Adrenal gland (tissue), 12 donors: ENCODE measurements around the gene ARHGEF4. TPM values are rescaled to one million over a fixed set of nuclear protein-coding genes. Genes with fewer than 3 reads are reported as not detected.

Source experiments
- DNase-seq, 7 donors: peaks; one replicate each; pipeline ENCODE4 v3.0.0-alpha.2; 2019 to 2020
- H3K27ac ChIP-seq, 5 donors: fragments of 200-600 bp; sonication (generic) in 4 of 5; 1 replicate in 3 of 5; 2 replicates in 2 of 5; pipeline versions ENCODE4 v1.5.1 to v1.8.0; 2016 to 2020; ENCODE audit warnings: mild to moderate bottlenecking in 1 of 5
- H3K27me3 ChIP-seq: fragments of 200-600 bp; 2 replicates; pipeline ENCODE4 v1.8.0; 2021
- H3K36me3 ChIP-seq, 2 donors: fragments of 200-600 bp; replicated peaks in 1 of 2; 1 replicate in 1 of 2; 2 replicates in 1 of 2; pipeline versions ENCODE4 v1.5.1 to v1.8.0; 2018 to 2022
- H3K4me1 ChIP-seq, 2 donors: fragments of 200-600 bp; replicated peaks in 1 of 2; 1 replicate in 1 of 2; 2 replicates in 1 of 2; pipeline versions ENCODE4 v1.5.1 to v1.8.0; 2018 to 2021
- H3K4me3 ChIP-seq, 4 donors: fragments of 200-600 bp; sonication (generic) in 3 of 4; one replicate each; pipeline ENCODE4 v1.5.1; 2016 to 2018
- H3K9me3 ChIP-seq, 3 donors: fragments of 200-600 bp; sonication (generic) in 1 of 3; replicated peaks in 1 of 3; 1 replicate in 2 of 3; 2 replicates in 1 of 3; pipeline versions ENCODE4 v1.5.1 to v1.8.0; 2016 to 2021
- CTCF ChIP-seq, 6 experiments: fragments of 450-650 bp in 4 of 6; fragments of 200-600 bp in 2 of 6; sonication (generic) in 1 of 6; IDR thresholded peaks; 1 replicate in 5 of 6; 2 replicates in 1 of 6; pipeline versions ENCODE4 v1.5.1 to v1.8.0; 2016 to 2021; ENCODE audit warnings: antibody characterized with exemption in 6 of 6, mild to moderate bottlenecking in 2 of 6, moderate library complexity in 1 of 6
- POLR2A ChIP-seq, 2 donors: fragments of 450-650 bp; IDR thresholded peaks; one replicate each; pipeline ENCODE4 v1.6.1; 2017; ENCODE audit warnings: antibody characterized with exemption in 2 of 2, mild to moderate bottlenecking in 2 of 2, moderate library complexity in 1 of 2
- WGBS, 4 donors: extraction: QIAGEN DNeasy Blood & Tissue Kit in 2 of 4; methylation state at CpG; one replicate each; pipeline versions ENCODE4 v1.1.5 to v1.1.7; 2013 to 2017; 5-methylcytosine and 5-hydroxymethylcytosine counted together
- intact Hi-C, 2 donors: fragments of 100-400 bp; cut with DNase I; formaldehyde crosslinking; loops; one replicate each; pipeline versions ENCODE4 v1.14.1 to v1.15.0; 2022 to 2023
- polyA plus RNA-seq, 3 donors: library from polyadenylated mRNA; stranded (reverse); fragments of 200-250 nt in 2 of 3; fragments of 350-450 nt in 1 of 3; fragmentation: Illumina TruSeq in 1 of 3; extraction: RNeasy Lipid Tissue Mini Kit (QIAGEN cat#74804) in 1 of 3; gene quantifications; one replicate each; pipeline ENCODE4 v1.2.3, GENCODE V29; 2013 to 2014
- total RNA-seq, 9 donors: library from RNA; depleted of rRNA in 4 of 9; stranded (reverse); fragments of >200 nt in 4 of 9; fragments of 120-200 nt in 1 of 9; fragmentation: NEBNext Ultra II Directional in 1 of 9; extraction: Animal tissue kit (Norgen Biotek cat#: 25700) in 1 of 9; gene quantifications; one replicate each; pipeline versions ENCODE4 v1.1.0 to v1.2.4, GENCODE V29; 2013 to 2023
- donor health status: healthy with polysubstance abuse.
- donor health status: Bipolar disorder and iron deficiency.
- donor health status: DM: yes; HTN: yes; CAD: no.
- donor health status: DM: no; HTN: no; CAD: no.
- donor health status: DM: no; HTN: no; CAD: no.
- donor health status: DM: yes; HTN: yes; CAD: no.

The ARHGEF4 gene
- total and polyA plus RNA-seq, 12 donors: 0.97 to 40.4 (median 5.1) TPM

GRCh38 chr2:130915595-130916437 lies 79.1 kb downstream of the ARHGEF4 start:
- intact Hi-C loops: no loop called here
- WGBS, 4 donors: 27 to 48% (median 34%) methylated on average over 21 to 50 of the region's 50 CpGs
- DNase-seq: no peak
- H3K4me1 ChIP-seq: no peaks in the 10 kb centered on the region
- H3K27ac ChIP-seq: no peak overlapping the region
- no peak overlapping the region for H3K4me3 ChIP-seq
- no peak for TF ChIP-seq CTCF (IDR thresholded peaks at IDR 0.05)
- peaks cover 13% of the 10 kb centered on the region for H3K27me3 ChIP-seq
- H3K9me3 ChIP-seq: no peaks in the 10 kb centered on the region
- H3K36me3 ChIP-seq: no peaks in the 10 kb centered on the region

DNA sequence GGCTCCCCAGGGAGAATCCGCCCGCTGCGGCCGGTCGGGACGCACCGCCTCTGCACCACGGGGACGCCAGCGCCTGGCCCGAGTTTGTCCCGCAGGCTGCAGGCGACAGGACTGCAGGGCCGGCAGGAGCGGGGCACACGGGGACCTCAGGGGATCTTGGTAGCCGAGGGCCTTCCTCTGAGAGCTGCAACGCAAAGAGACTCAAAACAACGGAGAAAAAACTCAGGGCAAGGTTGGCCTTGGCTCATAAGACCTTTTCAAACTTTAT lies 79.7 kb downstream of the ARHGEF4 start:
- Histone ChIP-seq H3K4me3 (no peak overlapping the region), H3K27ac (no peak overlapping the region), H3K9me3 (no peaks in the 10 kb centered on the region), H3K27me3 (peaks cover 13% of the 10 kb centered on the region), H3K36me3 (no peaks in the 10 kb centered on the region), H3K4me1 (no peaks in the 10 kb centered on the region)
- intact Hi-C loops: no loop called here
- no peak for DNase-seq
- WGBS, 4 donors: 16 to 39% (median 24%) methylated on average over 2 to 19 of the region's 19 CpGs
- TF ChIP-seq CTCF (IDR thresholded peaks at IDR 0.05): no peak
- TF ChIP-seq POLR2A (IDR thresholded peaks at IDR 0.05): no peak

- intact Hi-C loops: no loop called here
- Histone ChIP-seq H3K4me3 (no peak overlapping the region), H3K27me3 (peaks cover 13% of the 10 kb centered on the region), H3K27ac (no peak overlapping the region), H3K36me3 (no peaks in the 10 kb centered on the region), H3K9me3 (no peaks in the 10 kb centered on the region), H3K4me1 (no peaks in the 10 kb centered on the region)
- TF ChIP-seq CTCF (IDR thresholded peaks at IDR 0.05) (no peak), POLR2A (IDR thresholded peaks at IDR 0.05) (no peak)
- no peak for DNase-seq
- WGBS, 4 donors: 69 to 86% (median 83%) methylated on average over 10 to 24 of the region's 24 CpGs
Measured at GRCh38 chr2:130917006-130917688, 80.4 kb downstream of the ARHGEF4 start.

DNA sequence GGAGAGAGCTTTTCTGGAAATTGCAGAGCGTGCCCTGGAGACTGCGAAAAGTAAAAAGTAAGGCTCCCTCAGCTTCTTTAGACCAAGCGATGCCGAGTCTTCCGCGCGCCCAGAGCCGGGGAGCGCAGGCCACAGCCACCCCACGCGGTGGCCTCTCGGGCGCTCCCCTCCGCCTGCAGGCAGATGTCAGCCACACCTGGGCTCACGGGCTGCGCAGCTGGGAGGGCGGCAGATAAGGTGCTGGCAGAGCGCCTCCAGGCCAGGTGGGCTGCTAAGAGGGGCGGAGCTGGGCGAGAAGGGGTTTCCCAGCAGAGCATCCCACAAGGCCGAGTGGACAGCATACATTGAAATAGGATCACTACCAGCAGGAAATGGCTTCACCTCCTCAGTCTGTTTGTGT lies 81.7 kb downstream of the ARHGEF4 start:
- Histone ChIP-seq H3K27me3 (peaks cover 13% of the 10 kb centered on the region), H3K27ac (no peak overlapping the region), H3K36me3 (no peaks in the 10 kb centered on the region), H3K4me1 (no peaks in the 10 kb centered on the region), H3K4me3 (no peak overlapping the region), H3K9me3 (no peaks in the 10 kb centered on the region)
- 80 to 88% (median 83%) methylated on average over 6 to 21 of the region's 21 CpGs for WGBS, 4 donors
- TF ChIP-seq CTCF (IDR thresholded peaks at IDR 0.05): no peak
- no peak for DNase-seq
- intact Hi-C loops: no loop called here
